ENCODE results near the gene GMPR2. TPM values are rescaled to one million over a fixed set of nuclear protein-coding genes. Genes with fewer than 3 reads are reported as not detected.

GMPR2 gene
- total and polyA plus RNA-seq, 2 experiments from 2014 or later = 60.6 to 70.6 TPM

DNA sequence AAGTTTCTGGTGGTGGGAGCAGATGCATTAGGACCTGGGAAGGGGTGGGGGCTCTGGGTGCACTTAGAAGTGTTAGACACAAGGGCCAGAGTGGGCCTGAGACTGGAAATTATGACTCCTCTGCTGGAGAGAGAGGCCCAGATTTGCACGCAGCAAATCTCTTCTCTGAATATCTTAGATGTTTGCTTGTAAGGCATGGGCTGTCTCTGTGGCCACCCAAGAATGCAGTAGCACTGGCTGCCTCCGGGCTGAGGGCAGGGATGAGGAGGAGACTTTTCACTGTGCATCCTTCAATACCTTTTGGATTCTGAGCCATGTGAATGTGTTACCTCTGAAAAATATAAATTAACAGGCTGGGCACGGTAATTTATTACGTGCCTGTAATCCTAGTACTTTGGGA lies 52.6 kb downstream of the GMPR2 start:
- DNase-seq (ENCODE audit: low spot score) = no peak
- H4K20me1 ChIP-seq (replicated peaks; ENCODE audit: insufficient read depth) = no peaks in the 10 kb centered on the region; the same call in 1 of the 2 replicates
- H3K27ac Mint-ChIP-seq = no peak overlapping the region
- H3K4me2 ChIP-seq = no peak overlapping the region
- H3K4me3 ChIP-seq = no peak overlapping the region
- H3K36me3 ChIP-seq (ENCODE audit: insufficient read depth) = no peaks in the 10 kb centered on the region
- H3K36me3 Mint-ChIP-seq (ENCODE audit: low read depth) = no peaks in the 10 kb centered on the region; the same call in 1 of the 3 replicates
- H3K9me2 ChIP-seq (ENCODE audit: insufficient read depth) = no peaks in the 10 kb centered on the region
- no peaks in the 10 kb centered on the region for H3F3A ChIP-seq (replicated peaks; ENCODE audit: low read depth)
- H3K9me3 Mint-ChIP-seq = no peaks in the 10 kb centered on the region
- peaks cover 14% of the 10 kb centered on the region for H3K27me3 Mint-ChIP-seq (ENCODE audit: insufficient read depth, low read depth, poor library complexity)
- H3K27ac ChIP-seq (ENCODE audit: low read depth) = no peak overlapping the region
- no peak for TF ChIP-seq REST (IDR thresholded peaks at IDR 0.05; ENCODE audit: unreplicated experiment)
- no peak for TF ChIP-seq EZH2 (IDR thresholded peaks at IDR 0.05; ENCODE audit: low read depth, unreplicated experiment)
- TF ChIP-seq STAT1 (IDR thresholded peaks at IDR 0.05; ENCODE audit: unreplicated experiment) = no peak
- TF ChIP-seq, protein P1, sequence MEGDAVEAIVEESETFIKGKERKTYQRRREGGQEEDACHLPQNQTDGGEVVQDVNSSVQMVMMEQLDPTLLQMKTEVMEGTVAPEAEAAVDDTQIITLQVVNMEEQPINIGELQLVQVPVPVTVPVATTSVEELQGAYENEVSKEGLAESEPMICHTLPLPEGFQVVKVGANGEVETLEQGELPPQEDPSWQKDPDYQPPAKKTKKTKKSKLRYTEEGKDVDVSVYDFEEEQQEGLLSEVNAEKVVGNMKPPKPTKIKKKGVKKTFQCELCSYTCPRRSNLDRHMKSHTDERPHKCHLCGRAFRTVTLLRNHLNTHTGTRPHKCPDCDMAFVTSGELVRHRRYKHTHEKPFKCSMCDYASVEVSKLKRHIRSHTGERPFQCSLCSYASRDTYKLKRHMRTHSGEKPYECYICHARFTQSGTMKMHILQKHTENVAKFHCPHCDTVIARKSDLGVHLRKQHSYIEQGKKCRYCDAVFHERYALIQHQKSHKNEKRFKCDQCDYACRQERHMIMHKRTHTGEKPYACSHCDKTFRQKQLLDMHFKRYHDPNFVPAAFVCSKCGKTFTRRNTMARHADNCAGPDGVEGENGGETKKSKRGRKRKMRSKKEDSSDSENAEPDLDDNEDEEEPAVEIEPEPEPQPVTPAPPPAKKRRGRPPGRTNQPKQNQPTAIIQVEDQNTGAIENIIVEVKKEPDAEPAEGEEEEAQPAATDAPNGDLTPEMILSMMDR (conservative IDR thresholded peaks at IDR 0.05; ENCODE audit: low read depth in 2 of 2) = no peak
- TF ChIP-seq ZNF331 (CRISPR knock-in tag; IDR thresholded peaks at IDR 0.05; ENCODE audit: low read depth) = no peak
- TF ChIP-seq POLR2AphosphoS5 (IDR thresholded peaks at IDR 0.05; ENCODE audit: low read depth) = no peak
- TF ChIP-seq ZNF114 (CRISPR knock-in tag; IDR thresholded peaks at IDR 0.05) = no peak
- TF ChIP-seq, protein P2, sequence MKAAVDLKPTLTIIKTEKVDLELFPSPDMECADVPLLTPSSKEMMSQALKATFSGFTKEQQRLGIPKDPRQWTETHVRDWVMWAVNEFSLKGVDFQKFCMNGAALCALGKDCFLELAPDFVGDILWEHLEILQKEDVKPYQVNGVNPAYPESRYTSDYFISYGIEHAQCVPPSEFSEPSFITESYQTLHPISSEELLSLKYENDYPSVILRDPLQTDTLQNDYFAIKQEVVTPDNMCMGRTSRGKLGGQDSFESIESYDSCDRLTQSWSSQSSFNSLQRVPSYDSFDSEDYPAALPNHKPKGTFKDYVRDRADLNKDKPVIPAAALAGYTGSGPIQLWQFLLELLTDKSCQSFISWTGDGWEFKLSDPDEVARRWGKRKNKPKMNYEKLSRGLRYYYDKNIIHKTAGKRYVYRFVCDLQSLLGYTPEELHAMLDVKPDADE (IDR thresholded peaks at IDR 0.05) = no peak
- no peak for TF ChIP-seq CREB1 (CRISPR knock-in tag; IDR thresholded peaks at IDR 0.05; ENCODE audit: low read depth)
- TF ChIP-seq, protein P3, sequence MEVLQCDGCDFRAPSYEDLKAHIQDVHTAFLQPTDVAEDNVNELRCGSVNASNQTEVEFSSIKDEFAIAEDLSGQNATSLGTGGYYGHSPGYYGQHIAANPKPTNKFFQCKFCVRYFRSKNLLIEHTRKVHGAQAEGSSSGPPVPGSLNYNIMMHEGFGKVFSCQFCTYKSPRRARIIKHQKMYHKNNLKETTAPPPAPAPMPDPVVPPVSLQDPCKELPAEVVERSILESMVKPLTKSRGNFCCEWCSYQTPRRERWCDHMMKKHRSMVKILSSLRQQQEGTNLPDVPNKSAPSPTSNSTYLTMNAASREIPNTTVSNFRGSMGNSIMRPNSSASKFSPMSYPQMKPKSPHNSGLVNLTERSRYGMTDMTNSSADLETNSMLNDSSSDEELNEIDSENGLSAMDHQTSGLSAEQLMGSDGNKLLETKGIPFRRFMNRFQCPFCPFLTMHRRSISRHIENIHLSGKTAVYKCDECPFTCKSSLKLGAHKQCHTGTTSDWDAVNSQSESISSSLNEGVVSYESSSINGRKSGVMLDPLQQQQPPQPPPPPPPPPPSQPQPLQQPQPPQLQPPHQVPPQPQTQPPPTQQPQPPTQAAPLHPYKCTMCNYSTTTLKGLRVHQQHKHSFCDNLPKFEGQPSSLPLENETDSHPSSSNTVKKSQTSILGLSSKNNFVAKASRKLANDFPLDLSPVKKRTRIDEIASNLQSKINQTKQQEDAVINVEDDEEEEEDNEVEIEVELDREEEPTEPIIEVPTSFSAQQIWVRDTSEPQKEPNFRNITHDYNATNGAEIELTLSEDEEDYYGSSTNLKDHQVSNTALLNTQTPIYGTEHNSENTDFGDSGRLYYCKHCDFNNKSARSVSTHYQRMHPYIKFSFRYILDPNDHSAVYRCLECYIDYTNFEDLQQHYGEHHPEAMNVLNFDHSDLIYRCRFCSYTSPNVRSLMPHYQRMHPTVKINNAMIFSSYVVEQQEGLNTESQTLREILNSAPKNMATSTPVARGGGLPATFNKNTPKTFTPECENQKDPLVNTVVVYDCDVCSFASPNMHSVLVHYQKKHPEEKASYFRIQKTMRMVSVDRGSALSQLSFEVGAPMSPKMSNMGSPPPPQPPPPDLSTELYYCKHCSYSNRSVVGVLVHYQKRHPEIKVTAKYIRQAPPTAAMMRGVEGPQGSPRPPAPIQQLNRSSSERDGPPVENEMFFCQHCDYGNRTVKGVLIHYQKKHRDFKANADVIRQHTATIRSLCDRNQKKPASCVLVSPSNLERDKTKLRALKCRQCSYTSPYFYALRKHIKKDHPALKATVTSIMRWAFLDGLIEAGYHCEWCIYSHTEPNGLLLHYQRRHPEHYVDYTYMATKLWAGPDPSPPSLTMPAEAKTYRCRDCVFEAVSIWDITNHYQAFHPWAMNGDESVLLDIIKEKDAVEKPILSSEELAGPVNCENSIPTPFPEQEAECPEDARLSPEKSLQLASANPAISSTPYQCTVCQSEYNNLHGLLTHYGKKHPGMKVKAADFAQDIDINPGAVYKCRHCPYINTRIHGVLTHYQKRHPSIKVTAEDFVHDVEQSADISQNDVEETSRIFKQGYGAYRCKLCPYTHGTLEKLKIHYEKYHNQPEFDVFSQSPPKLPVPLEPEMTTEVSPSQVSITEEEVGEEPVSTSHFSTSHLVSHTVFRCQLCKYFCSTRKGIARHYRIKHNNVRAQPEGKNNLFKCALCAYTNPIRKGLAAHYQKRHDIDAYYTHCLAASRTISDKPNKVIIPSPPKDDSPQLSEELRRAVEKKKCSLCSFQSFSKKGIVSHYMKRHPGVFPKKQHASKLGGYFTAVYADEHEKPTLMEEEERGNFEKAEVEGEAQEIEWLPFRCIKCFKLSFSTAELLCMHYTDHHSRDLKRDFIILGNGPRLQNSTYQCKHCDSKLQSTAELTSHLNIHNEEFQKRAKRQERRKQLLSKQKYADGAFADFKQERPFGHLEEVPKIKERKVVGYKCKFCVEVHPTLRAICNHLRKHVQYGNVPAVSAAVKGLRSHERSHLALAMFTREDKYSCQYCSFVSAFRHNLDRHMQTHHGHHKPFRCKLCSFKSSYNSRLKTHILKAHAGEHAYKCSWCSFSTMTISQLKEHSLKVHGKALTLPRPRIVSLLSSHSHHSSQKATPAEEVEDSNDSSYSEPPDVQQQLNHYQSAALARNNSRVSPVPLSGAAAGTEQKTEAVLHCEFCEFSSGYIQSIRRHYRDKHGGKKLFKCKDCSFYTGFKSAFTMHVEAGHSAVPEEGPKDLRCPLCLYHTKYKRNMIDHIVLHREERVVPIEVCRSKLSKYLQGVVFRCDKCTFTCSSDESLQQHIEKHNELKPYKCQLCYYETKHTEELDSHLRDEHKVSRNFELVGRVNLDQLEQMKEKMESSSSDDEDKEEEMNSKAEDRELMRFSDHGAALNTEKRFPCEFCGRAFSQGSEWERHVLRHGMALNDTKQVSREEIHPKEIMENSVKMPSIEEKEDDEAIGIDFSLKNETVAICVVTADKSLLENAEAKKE (CRISPR knock-in tag; IDR thresholded peaks at IDR 0.05) = no peak
- TF ChIP-seq JUNB (IDR thresholded peaks at IDR 0.05; ENCODE audit: unreplicated experiment) = no peak
- TF ChIP-seq EZH2phosphoT487 (IDR thresholded peaks at IDR 0.05; ENCODE audit: unreplicated experiment) = no peak
- no peak for TF ChIP-seq NANOG (IDR thresholded peaks at IDR 0.05; ENCODE audit: borderline replicate concordance)
- no peaks in the 10 kb centered on the region for H3K27me3 ChIP-seq (ENCODE audit: insufficient read depth)
- no peaks in the 10 kb centered on the region for H3K4me1 ChIP-seq (ENCODE audit: insufficient read depth)
- no peak for ATAC-seq
- no peaks in the 10 kb centered on the region; the same call in 2 of the 3 replicates for H3K4me1 Mint-ChIP-seq
- no peak overlapping the region for H2AFZ ChIP-seq
- no peak overlapping the region for H3K4me3 Mint-ChIP-seq
- H3K79me2 ChIP-seq (replicated peaks; ENCODE audit: insufficient read depth) = no peaks in the 10 kb centered on the region
